Lung (tissue), 12 donors: ENCODE data around the gene LCE2A. TPM values are rescaled to one million over a fixed set of nuclear protein-coding genes. Genes with fewer than 3 reads are reported as not detected.
"Not testable (repeated sequence)": the region's sequence is repeated elsewhere in the genome, so short reads cannot be mapped to it uniquely, and the experiment has no call there.

ENCODE experiments used
- ATAC-seq: fragments of 200-7000 bp; cut with Tn5 transposase; one replicate; pipeline ENCODE4 v1.9.1; 2020; ENCODE audit warnings: moderate number of reproducible peaks; ENCODE audit not compliant: insufficient read depth, low FRiP score
- DNase-seq, 3 donors: peaks; one replicate each; pipeline ENCODE4 v3.0.0-alpha.2; 2013 to 2017
- H3K27ac ChIP-seq, 2 donors: one replicate each; pipeline ENCODE4 v1.5.1; 2013; ENCODE audit warnings: mild to moderate bottlenecking in 2 of 2, moderate library complexity in 2 of 2, control low read depth in 1 of 2, inconsistent platforms in 1 of 2, low read depth in 1 of 2, low read length in 1 of 2
- H3K27me3 ChIP-seq, 3 donors: one replicate each; pipeline ENCODE4 v1.5.1; 2013; ENCODE audit warnings: low read length in 2 of 3; ENCODE audit not compliant: control insufficient read depth in 3 of 3, insufficient read depth in 3 of 3
- H3K36me3 ChIP-seq, 4 donors: one replicate each; pipeline ENCODE4 v1.5.1; 2013; ENCODE audit warnings: low read length in 4 of 4, mild to moderate bottlenecking in 1 of 4, moderate library complexity in 1 of 4; ENCODE audit not compliant: control insufficient read depth in 4 of 4, insufficient read depth in 4 of 4
- H3K4me1 ChIP-seq, 5 donors: one replicate each; pipeline ENCODE4 v1.5.1; 2013; ENCODE audit warnings: low read length in 5 of 5, mild to moderate bottlenecking in 2 of 5, moderate library complexity in 1 of 5; ENCODE audit not compliant: control insufficient read depth in 5 of 5, insufficient read depth in 5 of 5
- H3K4me3 ChIP-seq: one replicate; pipeline ENCODE4 v1.5.1; 2013; ENCODE audit warnings: mild to moderate bottlenecking, control low read depth, moderate library complexity
- H3K9ac ChIP-seq, 2 donors: one replicate each; pipeline ENCODE4 v1.5.1; 2013; ENCODE audit warnings: low read length in 2 of 2, control low read depth in 1 of 2; ENCODE audit not compliant: insufficient read depth in 1 of 2
- H3K9me3 ChIP-seq, 4 donors: one replicate each; pipeline ENCODE4 v1.5.1; 2013; ENCODE audit warnings: low read length in 3 of 4, mild to moderate bottlenecking in 1 of 4, moderate library complexity in 1 of 4; ENCODE audit not compliant: control insufficient read depth in 4 of 4, insufficient read depth in 3 of 4
- CTCF ChIP-seq: IDR thresholded peaks from 2 replicates; pipeline ENCODE4 v1.5.1; 2012; ENCODE audit warnings: mild to moderate bottlenecking; ENCODE audit errors: control extremely low read depth, extremely low read depth
- WGBS, 2 donors: extraction: QIAGEN DNeasy Blood & Tissue Kit; methylation state at CpG; one replicate each; pipeline ENCODE4 v1.1.7; 2013; 5-methylcytosine and 5-hydroxymethylcytosine counted together
- polyA plus RNA-seq, 2 donors: library from polyadenylated mRNA; stranded (reverse); fragments of 200-250 nt; gene quantifications; one replicate each; pipeline ENCODE4 v1.2.1, GENCODE V29; 2013
- total RNA-seq, 2 donors: library from RNA; depleted of rRNA in 1 of 2; stranded (reverse); fragments of >200 nt in 1 of 2; gene quantifications; one replicate each; pipeline ENCODE4 v1.2.1, GENCODE V29; 2014 to 2021
- donor health status: control.
- donor health status: control.
- donor health status: Bipolar disorder and iron deficiency.
- donor health status: healthy.
- donor health status: DM: yes; HTN: yes; CAD: no.

LCE2A gene
- total and polyA plus RNA-seq, 4 donors: not detected

GRCh38 chr1:152657677-152658076, 40.5 kb upstream of the LCE2A start:
- Histone ChIP-seq H3K36me3 (no peaks in the 10 kb centered on the region), H3K4me3 (no peak overlapping the region), H3K27ac (no peak overlapping the region), H3K27me3 (peaks cover 0 to 2% (median 0%) of the 10 kb centered on the region in 3 donors), H3K9ac (no peak overlapping the region), H3K9me3 (peaks cover 0 to 2% (median 0%) of the 10 kb centered on the region in 4 donors), H3K4me1 (no peaks in the 10 kb centered on the region)
- no peak for TF ChIP-seq CTCF
- DNase-seq (peak in 1 of 3 donors; percentile 5), ATAC-seq (no peak)
- 88 to 89% methylated on average over 4 of the region's 4 CpGs for WGBS, 2 donors

- H3K27ac ChIP-seq: no peak overlapping the region
- H3K27me3 ChIP-seq: peaks cover 0 to 2% (median 0%) of the 10 kb centered on the region in 3 donors
- H3K4me3 ChIP-seq: no peak overlapping the region
- ATAC-seq: no peak
- no peak for DNase-seq
- TF ChIP-seq CTCF: no peak
- H3K9me3 ChIP-seq: peaks cover 0 to 2% (median 0%) of the 10 kb centered on the region in 4 donors
- H3K4me1 ChIP-seq: no peaks in the 10 kb centered on the region
- H3K36me3 ChIP-seq: no peaks in the 10 kb centered on the region
- no peak overlapping the region for H3K9ac ChIP-seq
- WGBS, 2 donors: 89 to 95% methylated on average over 3 of the region's 3 CpGs
Observed at GRCh38 chr1:152658649-152659048, 39.5 kb upstream of the LCE2A start.

GRCh38 chr1:152663098-152663497, 35.0 kb upstream of the LCE2A start, which contains the start of gene LCE2D:
LCE2D (plus strand) TSS chr1:152663380; CDS start chr1:152664106, 726 bp downstream.
- peaks cover 0 to 4% (median 2%) of the 10 kb centered on the region in 4 donors for H3K9me3 ChIP-seq
- ATAC-seq (no peak), DNase-seq (no peak)
- H3K27ac ChIP-seq: no peak within 1 kb of the TSS
- TF ChIP-seq CTCF: no peak
- no peak within 1 kb of the TSS for H3K9ac ChIP-seq
- 62 to 75% methylated on average over 3 of the region's 3 CpGs for WGBS, 2 donors
- peaks cover 0 to 4% (median 2%) of the 10 kb centered on the region in 3 donors for H3K27me3 ChIP-seq
- H3K4me1 ChIP-seq: no peaks in the 10 kb centered on the region
- H3K36me3 ChIP-seq: no peaks in the 10 kb centered on the region
- H3K4me3 ChIP-seq: no peak within 1 kb of the TSS

GRCh38 chr1:152666171-152666570, 32.0 kb upstream of the LCE2A start:
- not testable (repeated sequence) for H3K4me3 ChIP-seq, H3K36me3 ChIP-seq, H3K27me3 ChIP-seq, H3K4me1 ChIP-seq, ATAC-seq, H3K27ac ChIP-seq, DNase-seq, H3K9me3 ChIP-seq, H3K9ac ChIP-seq
- 90 to 92% methylated on average over 1 of the region's 1 CpG for WGBS, 2 donors
